CD4-positive, alpha-beta memory T cell (primary cell): ENCODE results near the gene GOSR2. TPM values are rescaled to one million over a fixed set of nuclear protein-coding genes. Genes with fewer than 3 reads are reported as not detected.

Experiments used
- CTCF ChIA-PET: fragments of 350-600 bp; sonication (Branson Sonifier 250); formaldehyde crosslinking; loops from one replicate; lab custom pipeline; 2021; ENCODE audit warnings: inconsistent platforms; ENCODE audit not compliant: partially characterized antibody; lab: Charles Lee
- POLR2A ChIA-PET: fragments of 350-600 bp; sonication (Branson Sonifier 250); formaldehyde crosslinking; loops from one replicate; lab custom pipeline; 2021; ENCODE audit not compliant: partially characterized antibody; lab: Charles Lee
- DNase-seq, 5 donors: peaks; one replicate each; pipeline versions ENCODE4 v3.0.0 to v3.0.0-alpha.2; 2020 to 2022; ENCODE audit warnings: mixed read lengths in 1 of 5
- H3K27ac ChIP-seq: one replicate; pipeline ENCODE4 v1.7.0; 2013; ENCODE audit warnings: low read depth, low read length
- H3K27me3 ChIP-seq: 2 replicates; pipeline ENCODE4 v1.7.0; 2013; ENCODE audit warnings: mild to moderate bottlenecking, low read length, moderate library complexity; ENCODE audit not compliant: insufficient read depth
- H3K36me3 ChIP-seq: 2 replicates; pipeline ENCODE4 v1.7.0; 2013; ENCODE audit warnings: mild to moderate bottlenecking, low read length, moderate library complexity; ENCODE audit not compliant: insufficient read depth
- H3K4me1 ChIP-seq: 2 replicates; pipeline ENCODE4 v1.7.0; 2013; ENCODE audit warnings: mild to moderate bottlenecking, low read length, moderate library complexity; ENCODE audit not compliant: insufficient read depth
- H3K4me3 ChIP-seq, 2 donors: one replicate each; pipeline ENCODE4 v1.7.0; 2013; ENCODE audit warnings: low read length in 2 of 2, mild to moderate bottlenecking in 1 of 2
- H3K9me3 ChIP-seq, 2 donors: one replicate each; pipeline ENCODE4 v1.7.0; 2013; ENCODE audit warnings: low read length in 2 of 2, control low read depth in 1 of 2; ENCODE audit not compliant: control insufficient read depth in 1 of 2
- H3K27ac Mint-ChIP-seq, 7 donors: one replicate each; pipeline ENCODE4 v1.8.0; 2020 to 2021; ENCODE audit warnings: mixed read lengths in 7 of 7, mild to moderate bottlenecking in 6 of 7, inconsistent platforms in 3 of 7, moderate library complexity in 3 of 7
- H3K27me3 Mint-ChIP-seq, 2 donors: one replicate each; pipeline ENCODE4 v1.8.0; 2020 to 2021; ENCODE audit warnings: mixed read lengths in 2 of 2
- H3K36me3 Mint-ChIP-seq, 2 donors: one replicate each; pipeline ENCODE4 v1.8.0; 2020 to 2021; ENCODE audit warnings: mixed read lengths in 2 of 2, inconsistent platforms in 1 of 2, mild to moderate bottlenecking in 1 of 2
- H3K4me1 Mint-ChIP-seq, 4 donors: one replicate each; pipeline ENCODE4 v1.8.0; 2020 to 2021; ENCODE audit warnings: mixed read lengths in 4 of 4, mild to moderate bottlenecking in 1 of 4
- H3K4me3 Mint-ChIP-seq, 8 donors: one replicate each; pipeline ENCODE4 v1.8.0; 2020 to 2021; ENCODE audit warnings: mixed read lengths in 8 of 8, mild to moderate bottlenecking in 7 of 8, moderate library complexity in 6 of 8, inconsistent platforms in 3 of 8
- H3K9me3 Mint-ChIP-seq, 8 donors: one replicate each; pipeline ENCODE4 v1.8.0; 2020 to 2021; ENCODE audit warnings: mixed read lengths in 8 of 8, mild to moderate bottlenecking in 5 of 8, inconsistent platforms in 3 of 8, moderate library complexity in 1 of 8
- intact Hi-C: fragments of 100-400 bp; cut with micrococcal nuclease; formaldehyde crosslinking; loops from one replicate; pipeline ENCODE4 v1.15.1; 2023
- polyA plus RNA-seq, 2 donors: library from polyadenylated mRNA; unstranded; fragments of 300-500 nt; fragmentation: Illumina TruSeq; gene quantifications; one replicate each; pipeline ENCODE4 v1.2.3, GENCODE V29; 2021
- total RNA-seq, 2 experiments: library from RNA; stranded (reverse); gene quantifications; one replicate each; pipeline ENCODE4 v1.2.3, GENCODE V29; 2021

The GOSR2 gene
- total and polyA plus RNA-seq, 4 experiments from 2014 or later = 51.7 to 96.9 (median 72.1) TPM

DNA sequence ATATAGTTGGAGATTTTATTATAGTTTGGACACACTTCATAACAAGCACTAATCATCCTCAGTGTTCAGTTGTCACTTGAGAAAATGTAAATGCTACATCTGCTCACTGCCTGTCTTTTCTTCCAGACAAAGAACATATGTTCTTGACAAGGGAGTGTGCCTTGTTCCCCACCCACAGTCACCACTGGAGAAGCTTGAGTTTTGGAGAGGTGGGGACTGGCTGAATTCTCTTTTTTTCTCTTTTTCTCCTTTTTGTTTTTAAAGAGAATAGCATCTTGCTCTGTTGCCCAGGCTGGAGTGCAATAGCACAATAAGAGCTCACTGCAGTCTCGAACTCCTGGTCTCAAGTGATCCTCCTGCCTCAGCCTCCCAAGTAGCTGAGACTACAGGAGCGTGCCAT lies 40.6 kb downstream of the GOSR2 start:
- peaks cover 6% of the 10 kb centered on the region for H3K4me1 ChIP-seq
- intact Hi-C loops = no loop called here
- no peak for DNase-seq
- H3K9me3 ChIP-seq = no peaks in the 10 kb centered on the region
- H3K4me3 ChIP-seq = no peak overlapping the region
- no peak overlapping the region for H3K27ac Mint-ChIP-seq
- H3K4me1 Mint-ChIP-seq = peaks cover 4 to 5% (median 4%) of the 10 kb centered on the region in 4 donors
- H3K36me3 Mint-ChIP-seq = peaks cover 16 to 48% of the 10 kb centered on the region in 2 donors
- H3K36me3 ChIP-seq = no peaks in the 10 kb centered on the region
- H3K4me3 Mint-ChIP-seq = no peak overlapping the region
- CTCF ChIA-PET = interaction anchor here (0.7 kb wide), 1 partner anchor 375 kb away, joined by 3 read pairs; no protein-coding TSS in a partner anchor
- peaks cover 0 to 2% of the 10 kb centered on the region in 2 donors for H3K27me3 Mint-ChIP-seq
- POLR2A ChIA-PET = interaction anchor here (0.7 kb wide), 1 partner anchor 660 kb away, joined by 3 read pairs; no protein-coding TSS in a partner anchor
- no peaks in the 10 kb centered on the region for H3K27me3 ChIP-seq
- H3K9me3 Mint-ChIP-seq = peaks cover 0 to 5% (median 4%) of the 10 kb centered on the region in 8 donors
- no peak overlapping the region for H3K27ac ChIP-seq

GRCh38 chr17:46964315-46965265 lies 41.6 kb downstream of the GOSR2 start:
- Histone ChIP-seq H3K27me3 (no peaks in the 10 kb centered on the region), H3K9me3 (no peaks in the 10 kb centered on the region), H3K4me1 (peaks cover 6% of the 10 kb centered on the region), H3K4me3 (no peak overlapping the region), H3K27ac (no peak overlapping the region), H3K36me3 (no peaks in the 10 kb centered on the region)
- Mint-ChIP-seq H3K27ac (no peak overlapping the region), H3K9me3 (peaks cover 0 to 5% (median 4%) of the 10 kb centered on the region in 8 donors), H3K4me1 (peaks cover 4 to 5% (median 4%) of the 10 kb centered on the region in 4 donors), H3K36me3 (peaks cover 18 to 47% of the 10 kb centered on the region in 2 donors), H3K27me3 (peaks cover 0 to 2% of the 10 kb centered on the region in 2 donors), H3K4me3 (no peak overlapping the region)
- CTCF ChIA-PET = no interaction called here
- intact Hi-C loops = no loop called here
- no peak for DNase-seq
- POLR2A ChIA-PET = no interaction called here

DNA sequence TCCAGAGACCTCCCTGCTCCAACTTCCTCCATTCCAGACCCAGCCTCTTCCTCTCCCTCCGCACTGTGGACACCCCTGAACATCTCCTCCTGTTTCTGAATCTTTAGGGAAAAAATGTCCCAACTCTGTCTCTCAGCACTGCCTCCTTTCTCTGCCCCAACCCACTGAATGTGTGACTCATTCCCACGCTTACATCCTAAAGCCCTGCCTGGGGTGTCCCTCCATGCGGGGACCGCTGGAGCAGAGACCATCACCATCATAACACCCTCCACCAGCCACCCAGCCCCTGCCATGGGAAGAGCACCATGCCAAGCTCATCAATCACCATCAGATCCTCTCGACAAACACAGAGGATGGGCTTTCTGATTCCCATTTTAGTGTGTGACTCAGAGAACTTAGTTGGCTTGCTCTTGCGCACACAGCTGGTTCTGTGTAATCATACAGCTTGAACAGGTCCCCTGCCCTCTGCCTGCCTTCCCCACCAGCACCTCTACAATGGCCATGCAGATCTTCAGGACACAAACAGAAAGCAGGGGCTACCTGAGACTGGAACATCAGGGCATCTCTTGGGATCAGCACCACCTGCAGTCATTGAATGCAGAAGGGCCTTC lies 45.4 kb downstream of the GOSR2 start:
- POLR2A ChIA-PET = no interaction called here
- Histone ChIP-seq H3K36me3 (no peaks in the 10 kb centered on the region), H3K27me3 (no peaks in the 10 kb centered on the region), H3K4me1 (no peaks in the 10 kb centered on the region), H3K9me3 (no peaks in the 10 kb centered on the region), H3K4me3 (no peak overlapping the region), H3K27ac (no peak overlapping the region)
- intact Hi-C loops = no loop called here
- Mint-ChIP-seq H3K36me3 (peaks cover 21 to 53% of the 10 kb centered on the region in 2 donors), H3K4me1 (no peaks in the 10 kb centered on the region), H3K27ac (no peak overlapping the region), H3K4me3 (no peak overlapping the region), H3K9me3 (no peaks in the 10 kb centered on the region), H3K27me3 (peaks cover 0 to 2% of the 10 kb centered on the region in 2 donors)
- no peak for DNase-seq
- CTCF ChIA-PET = no interaction called here

- H3K27ac ChIP-seq = no peak overlapping the region
- DNase-seq = no peak
- intact Hi-C loops = no loop called here
- Mint-ChIP-seq H3K27me3 (peaks cover under 1 to 2% of the 10 kb centered on the region in 2 donors), H3K4me1 (no peaks in the 10 kb centered on the region), H3K36me3 (peaks cover 21 to 53% of the 10 kb centered on the region in 2 donors), H3K4me3 (no peak overlapping the region), H3K9me3 (no peaks in the 10 kb centered on the region), H3K27ac (peak overlapping the region in 1 of 7 donors; percentile 10)
- H3K4me3 ChIP-seq = no peak overlapping the region
- CTCF ChIA-PET = no interaction called here
- POLR2A ChIA-PET = no interaction called here
- H3K36me3 ChIP-seq = no peaks in the 10 kb centered on the region
- H3K27me3 ChIP-seq = no peaks in the 10 kb centered on the region
- H3K9me3 ChIP-seq = no peaks in the 10 kb centered on the region
- H3K4me1 ChIP-seq = no peaks in the 10 kb centered on the region
These were observed 45.9 kb downstream of the GOSR2 start for GRCh38 chr17:46968896-46969295.

DNA sequence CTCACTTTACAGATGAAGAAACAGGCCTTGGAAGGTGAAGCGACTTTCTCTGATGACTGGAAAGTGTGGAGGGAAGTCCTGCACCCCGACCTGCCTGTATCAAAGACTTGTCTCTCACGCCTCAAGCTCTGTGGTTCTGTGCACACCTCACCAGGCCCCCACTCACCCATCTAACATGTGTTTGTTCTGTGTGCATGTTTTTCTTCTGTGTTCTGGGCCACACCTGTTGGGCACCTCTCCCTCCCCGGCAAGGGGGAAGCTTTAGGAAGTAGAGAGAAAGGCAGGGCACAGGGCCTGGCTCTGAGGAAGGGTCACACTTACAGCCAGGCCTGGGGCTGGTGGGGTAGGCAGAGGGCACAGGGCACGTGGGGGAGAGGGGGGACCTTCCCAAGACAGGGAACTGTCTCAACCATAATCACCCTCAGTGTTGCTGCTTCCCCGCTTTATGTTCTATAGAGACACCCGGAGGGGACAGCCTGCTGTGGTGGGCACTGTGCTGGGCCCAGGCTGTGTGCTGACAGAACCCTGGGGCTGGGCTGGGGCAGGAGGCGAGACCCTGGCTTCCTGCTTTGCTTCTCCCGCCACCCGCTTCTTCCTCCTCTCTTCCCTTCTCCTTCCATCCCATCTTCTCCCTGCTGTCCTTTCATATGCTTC lies 48.8 kb downstream of the GOSR2 start:
- no peak overlapping the region for H3K4me3 ChIP-seq
- DNase-seq = no peak

DNA sequence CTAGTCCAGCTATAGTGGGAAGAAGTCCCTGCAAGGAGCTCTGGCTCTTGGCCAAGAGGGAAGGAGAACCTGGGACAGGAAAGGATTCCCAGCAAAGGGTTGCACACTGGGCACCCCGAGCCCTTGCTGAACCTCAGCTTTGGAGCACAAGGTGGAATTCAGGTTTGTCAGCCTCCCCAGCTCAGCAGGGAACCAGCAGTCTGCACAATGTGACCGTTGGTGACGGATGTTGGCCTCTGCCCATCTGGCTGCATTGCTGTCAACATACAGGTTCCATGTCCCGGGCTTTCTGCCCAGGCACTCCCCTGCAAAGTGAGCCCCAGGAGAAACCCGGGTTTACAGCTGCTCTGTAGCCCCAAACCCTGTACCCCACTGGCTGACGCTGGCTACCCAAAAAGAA lies 49.4 kb downstream of the GOSR2 start:
- H3K4me3 ChIP-seq = no peak overlapping the region
- POLR2A ChIA-PET = no interaction called here
- Mint-ChIP-seq H3K27me3 (peaks cover 16% of the 10 kb centered on the region in 2 donors), H3K27ac (no peak overlapping the region), H3K9me3 (no peaks in the 10 kb centered on the region), H3K4me3 (no peak overlapping the region), H3K4me1 (no peaks in the 10 kb centered on the region), H3K36me3 (peaks cover 21 to 49% of the 10 kb centered on the region in 2 donors)
- H3K27ac ChIP-seq = no peak overlapping the region
- no peaks in the 10 kb centered on the region for H3K9me3 ChIP-seq
- CTCF ChIA-PET = no interaction called here
- intact Hi-C loops = no loop called here
- DNase-seq = no peak
- peaks cover 6% of the 10 kb centered on the region for H3K27me3 ChIP-seq
- no peaks in the 10 kb centered on the region for H3K36me3 ChIP-seq
- no peaks in the 10 kb centered on the region for H3K4me1 ChIP-seq

More for the DNA sequence above, 48.8 kb downstream of the GOSR2 start:
- no peak overlapping the region for H3K4me3 Mint-ChIP-seq
- no peak overlapping the region for H3K27ac Mint-ChIP-seq
- no peaks in the 10 kb centered on the region for H3K4me1 ChIP-seq
- POLR2A ChIA-PET = no interaction called here
- H3K27ac ChIP-seq = no peak overlapping the region
- intact Hi-C loops = no loop called here
- H3K27me3 Mint-ChIP-seq = peaks cover 10 to 11% of the 10 kb centered on the region in 2 donors
- peaks cover 25 to 51% of the 10 kb centered on the region in 2 donors for H3K36me3 Mint-ChIP-seq
- no peaks in the 10 kb centered on the region for H3K36me3 ChIP-seq
- peaks cover under 1% of the 10 kb centered on the region for H3K27me3 ChIP-seq
- CTCF ChIA-PET = no interaction called here
- no peaks in the 10 kb centered on the region for H3K9me3 ChIP-seq
- H3K9me3 Mint-ChIP-seq = no peaks in the 10 kb centered on the region
- H3K4me1 Mint-ChIP-seq = no peaks in the 10 kb centered on the region

DNA sequence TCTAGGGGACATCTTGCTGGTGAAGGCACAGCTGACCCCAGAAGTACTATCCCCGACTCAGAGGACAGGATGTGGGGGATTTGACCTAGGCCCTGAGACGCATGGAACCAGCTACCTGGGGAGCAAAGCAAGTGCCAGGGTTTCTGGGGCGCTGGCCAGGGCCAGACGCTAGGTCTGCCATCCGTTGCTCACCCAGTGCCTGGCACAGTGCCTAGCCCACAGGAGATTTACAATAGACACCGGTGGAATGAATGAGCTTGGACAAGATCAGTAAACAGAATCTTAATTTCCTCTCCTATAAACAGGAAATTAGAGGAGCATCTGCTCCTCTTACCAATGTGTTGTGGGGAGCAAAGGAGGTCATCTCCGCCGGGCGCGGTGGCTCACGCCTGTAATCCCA lies 51.1 kb downstream of the GOSR2 start:
- H3K9me3 ChIP-seq = no peaks in the 10 kb centered on the region
- Mint-ChIP-seq H3K36me3 (peaks cover 9 to 32% of the 10 kb centered on the region in 2 donors), H3K27ac (peak overlapping the region in 1 of 7 donors; percentile 24), H3K4me1 (peaks cover 4 to 7% (median 6%) of the 10 kb centered on the region in 4 donors), H3K27me3 (peaks cover 24 to 25% of the 10 kb centered on the region in 2 donors), H3K4me3 (no peak overlapping the region), H3K9me3 (peaks cover 0 to 1% (median 0%) of the 10 kb centered on the region in 8 donors)
- no peak for DNase-seq
- no peak overlapping the region for H3K4me3 ChIP-seq
- CTCF ChIA-PET = no interaction called here
- POLR2A ChIA-PET = no interaction called here
- intact Hi-C loops = no loop called here
- peaks cover 17% of the 10 kb centered on the region for H3K27me3 ChIP-seq
- H3K27ac ChIP-seq = no peak overlapping the region
- peaks cover 8% of the 10 kb centered on the region for H3K4me1 ChIP-seq
- H3K36me3 ChIP-seq = no peaks in the 10 kb centered on the region
